HepG2 (cell line): ENCODE results near the gene MORN1. TPM values are rescaled to one million over a fixed set of nuclear protein-coding genes. Genes with fewer than 3 reads are reported as not detected.
A peak's percentile ranks its signal among the peaks of the same experiment; 100 is the strongest.

ENCODE experiments used
- ATAC-seq: fragments of 200-7000 bp; cut with Tn5 transposase; 3 replicates; pipeline ENCODE4 v1.9.1; 2020; ENCODE audit warnings: mild to moderate bottlenecking, moderate library complexity
- BruUV-seq: library from RNA; stranded (reverse); fragments of 400-500 nt; replicated peaks from 2 replicates; lab custom pipeline; 2021; lab: Mats Ljungman, UMichigan
- CTCF ChIA-PET: fragments of 300-600 bp; formaldehyde crosslinking; extraction: SDS; loops from one replicate; lab custom pipeline; 2021; ENCODE audit warnings: low total read pairs, inconsistent platforms, low intra/inter-chr PET ratio; lab: Yijun Ruan, JAX
- POLR2A ChIA-PET: fragments of 350-600 bp; sonication (Branson Sonifier 250); formaldehyde crosslinking; loops from one replicate; lab custom pipeline; 2020; ENCODE audit warnings: antibody characterized with exemption, inconsistent platforms; lab: Yijun Ruan, JAX
- DNase-seq: peaks from one replicate; pipeline ENCODE4 v3.0.0-alpha.2; 2015; ENCODE audit warnings: low spot score
- FAIRE-seq: peaks from 3 replicates; lab custom pipeline; 2011; peaks lifted over from hg19 to GRCh38; lab: Jason Lieb, UNC
- H2AFZ ChIP-seq: one replicate; pipeline ENCODE4 v1.6.1; 2011; ENCODE audit warnings: low read length, inconsistent platforms
- H3K27ac ChIP-seq: fragments of 300-600 bp; 3 replicates; pipeline ENCODE4 v1.8.0; 2011; ENCODE audit warnings: mixed run types, mild to moderate bottlenecking, mixed read lengths, low read length, inconsistent platforms; ENCODE audit not compliant: insufficient read depth; ENCODE audit errors: extremely low read length
- H3K27me3 ChIP-seq, 2 experiments: fragments of 200-600 bp in 1 of 2; 2 replicates in 1 of 2; 3 replicates in 1 of 2; pipeline versions ENCODE4 v1.6.0 to v1.8.0; 2011; ENCODE audit warnings: low read length in 2 of 2, mild to moderate bottlenecking in 2 of 2, moderate library complexity in 2 of 2, inconsistent platforms in 1 of 2; ENCODE audit not compliant: insufficient read depth in 2 of 2, control insufficient read depth in 1 of 2
- H3K36me3 ChIP-seq, 2 experiments: fragments of 200-600 bp in 1 of 2; replicated peaks in 1 of 2; 2 replicates in 1 of 2; 3 replicates in 1 of 2; pipeline versions ENCODE4 v1.5.1 to v1.8.0; 2011; ENCODE audit warnings: low read length in 2 of 2, inconsistent platforms in 1 of 2; ENCODE audit not compliant: insufficient read depth in 2 of 2, control insufficient read depth in 1 of 2
- H3K4me1 ChIP-seq: 2 replicates; pipeline ENCODE4 v1.5.1; 2012; ENCODE audit warnings: low read length, inconsistent platforms; ENCODE audit not compliant: insufficient read depth
- H3K4me2 ChIP-seq: 2 replicates; pipeline ENCODE4 v1.6.0; 2011; ENCODE audit warnings: low read depth, low read length, inconsistent platforms
- H3K4me3 ChIP-seq, 3 experiments: fragments of 200-600 bp in 1 of 3; sonication (generic), shearing (Covaris generic) in 1 of 3; replicated peaks in 1 of 3; 2 replicates each; pipeline ENCODE4 v1.5.1; 2011 to 2016; ENCODE audit warnings: low read length in 3 of 3, inconsistent platforms in 2 of 3, low read depth in 2 of 3, mild to moderate bottlenecking in 2 of 3, control low read depth in 1 of 3, mixed read lengths in 1 of 3; ENCODE audit not compliant: insufficient read depth in 1 of 3
- H3K79me2 ChIP-seq: one replicate; pipeline ENCODE4 v1.6.1; 2011; ENCODE audit warnings: low read length, inconsistent platforms; ENCODE audit not compliant: insufficient read depth
- H3K9ac ChIP-seq: 2 replicates; pipeline ENCODE4 v1.6.0; 2011; ENCODE audit warnings: mild to moderate bottlenecking, low read depth, low read length, inconsistent platforms; ENCODE audit not compliant: insufficient read depth
- H3K9me3 ChIP-seq: 2 replicates; pipeline ENCODE4 v1.5.1; 2012; ENCODE audit warnings: mild to moderate bottlenecking, low read length
- H4K20me1 ChIP-seq: 2 replicates; pipeline ENCODE4 v1.6.0; 2011; ENCODE audit warnings: inconsistent platforms, mild to moderate bottlenecking, low read length, moderate library complexity; ENCODE audit not compliant: insufficient read depth
- CENPBD1 ChIP-seq: sonication (generic); formaldehyde crosslinking; IDR thresholded peaks from 2 replicates; pipeline ENCODE4 v1.8.0; 2022; ENCODE audit warnings: missing genetic modification reagents, low read depth, mild to moderate bottlenecking, borderline replicate concordance
- HDAC1 ChIP-seq: sonication (generic); formaldehyde crosslinking; IDR thresholded peaks from 2 replicates; pipeline ENCODE4 v1.5.1; 2020; ENCODE audit warnings: mild to moderate bottlenecking, missing genetic modification reagents
- HNRNPLL ChIP-seq: fragments of 200-400 bp; formaldehyde crosslinking; IDR thresholded peaks from 2 replicates; pipeline ENCODE4 v1.6.1; 2017; ENCODE audit warnings: mild to moderate bottlenecking, low read depth, low read length; ENCODE audit not compliant: poor library complexity, severe bottlenecking
- IRF9 ChIP-seq: sonication (generic); formaldehyde crosslinking; IDR thresholded peaks from 2 replicates; pipeline ENCODE4 v1.8.0; 2022; ENCODE audit warnings: missing genetic modification reagents, mild to moderate bottlenecking, borderline replicate concordance
- REST ChIP-seq, 2 experiments: IDR thresholded peaks; 2 replicates each; pipeline ENCODE4 v1.6.1; 2011 to 2012; ENCODE audit warnings: low read length in 2 of 2, borderline replicate concordance in 1 of 2, low read depth in 1 of 2, mild to moderate bottlenecking in 1 of 2, moderate library complexity in 1 of 2
- UBTF ChIP-seq: sonication (generic); formaldehyde crosslinking; IDR thresholded peaks from 2 replicates; pipeline ENCODE4 v1.4.0; 2020; ENCODE audit warnings: mild to moderate bottlenecking, missing genetic modification reagents
- ZNF354B ChIP-seq: sonication (generic); formaldehyde crosslinking; IDR thresholded peaks from 2 replicates; pipeline ENCODE4 v1.8.0; 2022; ENCODE audit warnings: mild to moderate bottlenecking, missing genetic modification reagents
- ZNF687 ChIP-seq: sonication (generic); formaldehyde crosslinking; IDR thresholded peaks from 2 replicates; pipeline ENCODE4 v1.5.1; 2020; ENCODE audit warnings: mild to moderate bottlenecking, missing genetic modification reagents, moderate library complexity
- ZNF720 ChIP-seq: sonication (generic); formaldehyde crosslinking; IDR thresholded peaks from 2 replicates; pipeline ENCODE4 v1.4.0; 2020; ENCODE audit warnings: missing genetic modification reagents
- WGBS: methylation state at CpG from one replicate; pipeline ENCODE4 v1.1.6; 2017; ENCODE audit warnings: low lambda C conversion rate; 5-methylcytosine and 5-hydroxymethylcytosine counted together
- in situ Hi-C: cut with HindIII; loops from 2 replicates; pipeline ENCODE4 v1.10.0; 2017; ENCODE audit warnings: low pct_unique_long_range_greater_than_20kb; ENCODE audit not compliant: extremely low pct_ligation_motif_present
- intact Hi-C: fragments of 100-400 bp; cut with micrococcal nuclease; formaldehyde crosslinking; loops from one replicate; pipeline ENCODE4 v1.10.0; 2022; ENCODE audit not compliant: unreplicated experiment
- polyA plus RNA-seq, 8 experiments: library from polyadenylated mRNA; depleted of rRNA in 3 of 8; stranded (reverse) in 7 of 8; unstranded in 1 of 8; fragments of >200 nt; fragmentation: Illumina TruSeq in 4 of 8; extraction: Trizol in 4 of 8; gene quantifications; 2 replicates each; pipeline versions ENCODE4 v1.2.1 to v1.2.3, GENCODE V29; 2011 to 2016; ENCODE audit warnings: low read depth in 4 of 8, missing spikeins in 1 of 8, mixed read lengths in 1 of 8; ENCODE audit not compliant: insufficient read depth in 1 of 8
- total RNA-seq, 5 experiments: library from RNA; depleted of rRNA; stranded (reverse); fragments of >200 nt; fragmentation: Illumina TruSeq; extraction: Trizol; gene quantifications; 2 replicates each; pipeline ENCODE4 v1.2.3, GENCODE V29; 2016; ENCODE audit warnings: low read depth in 1 of 5

Gene MORN1
- total and polyA plus RNA-seq, 2 of the 13 experiments (the other 11 are each of a cell fraction or from before 2014, with no cell fraction given): 3.1 to 6.5 TPM

DNA sequence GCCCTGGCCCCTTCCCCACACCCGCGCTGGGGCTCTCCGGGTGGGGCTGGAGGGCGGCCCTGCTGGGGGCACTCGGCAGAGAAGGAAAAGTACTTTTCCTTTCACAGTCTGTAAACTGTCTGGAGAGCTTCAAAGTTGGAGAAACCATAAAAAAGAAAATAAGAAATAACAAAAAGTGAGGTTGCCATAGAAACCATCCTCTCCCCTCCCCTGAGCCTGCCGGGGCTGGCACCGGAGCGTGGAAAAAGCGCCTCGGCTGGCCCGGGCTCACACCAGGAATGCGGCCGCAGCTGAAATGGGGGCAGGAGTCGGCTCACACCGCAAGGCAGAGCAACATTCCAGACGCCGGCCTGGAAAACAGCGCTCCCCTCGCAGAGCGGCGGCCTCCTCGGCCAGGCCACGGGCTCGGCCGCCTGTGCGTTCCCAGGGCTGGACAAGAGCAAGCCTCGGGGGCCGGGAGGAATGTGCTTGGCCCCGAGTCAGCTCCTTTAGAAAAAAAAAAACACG is 69.2 kb downstream of the MORN1 start:
- Histone ChIP-seq H3K36me3 (no peaks in the 10 kb centered on the region), H3K9me3 (no peaks in the 10 kb centered on the region), H4K20me1 (no peaks in the 10 kb centered on the region), H3K79me2 (no peaks in the 10 kb centered on the region), H3K4me2 (peak overlapping the region; percentile 45), H2AFZ (no peak overlapping the region), H3K4me3 (peak overlapping the region in 2 of 3 experiments; percentile 5 to 36; a peak in 2 of 6 replicates), H3K9ac (no peak overlapping the region), H3K27ac (no peak overlapping the region), H3K4me1 (peaks cover 28% of the 10 kb centered on the region), H3K27me3 (peaks cover 21 to 78% of the 10 kb centered on the region in 2 experiments)
- intact Hi-C loops: no loop called here
- no peak for FAIRE-seq
- 16% methylated on average over 17 of the region's 30 CpGs for WGBS
- ChIA-PET POLR2A (no interaction called here), CTCF (no interaction called here)
- DNase-seq: peak; percentile 34
- in situ Hi-C loops: no loop called here
- ATAC-seq: peak; percentile 57
- no TSS peak for BruUV-seq
- TF ChIP-seq CENPBD1 (no peak), HDAC1 (CRISPR knock-in tag) (peak; percentile 29; the same call in 1 of the 2 replicates), ZNF687 (CRISPR knock-in tag) (peak; percentile 57; the same call in 1 of the 2 replicates), ZNF720 (CRISPR knock-in tag) (no peak), REST (IDR thresholded peaks at IDR 0.05; ENCODE audit: borderline replicate concordance in 1 of 2, low read depth in 1 of 2, low read length in 2 of 2) (no peak), UBTF (CRISPR knock-in tag) (peak; percentile 83), IRF9 (CRISPR knock-in tag) (no peak), ZNF354B (no peak), HNRNPLL (peak; percentile 42)
